Ovary (tissue), 3 donors: Measurements from ENCODE around the gene CYGB.

Experiments used
- CTCF ChIP-seq, 3 donors: fragments of 450-650 bp in 2 of 3; fragments of 200-600 bp in 1 of 3; IDR thresholded peaks; one replicate each; pipeline versions ENCODE4 v1.5.1 to v1.8.0; 2016 to 2022; ENCODE audit warnings: antibody characterized with exemption in 3 of 3, mild to moderate bottlenecking in 1 of 3
- EP300 ChIP-seq: sonication (generic); formaldehyde crosslinking; IDR thresholded peaks from one replicate; pipeline ENCODE4 v1.6.1; 2017; ENCODE audit warnings: antibody characterized with exemption
- POLR2A ChIP-seq: fragments of 450-650 bp; IDR thresholded peaks from one replicate; pipeline ENCODE4 v1.6.1; 2017; ENCODE audit warnings: antibody characterized with exemption, mild to moderate bottlenecking, moderate library complexity
- donor health status: DM: no; HTN: no; CAD: no.

DNA sequence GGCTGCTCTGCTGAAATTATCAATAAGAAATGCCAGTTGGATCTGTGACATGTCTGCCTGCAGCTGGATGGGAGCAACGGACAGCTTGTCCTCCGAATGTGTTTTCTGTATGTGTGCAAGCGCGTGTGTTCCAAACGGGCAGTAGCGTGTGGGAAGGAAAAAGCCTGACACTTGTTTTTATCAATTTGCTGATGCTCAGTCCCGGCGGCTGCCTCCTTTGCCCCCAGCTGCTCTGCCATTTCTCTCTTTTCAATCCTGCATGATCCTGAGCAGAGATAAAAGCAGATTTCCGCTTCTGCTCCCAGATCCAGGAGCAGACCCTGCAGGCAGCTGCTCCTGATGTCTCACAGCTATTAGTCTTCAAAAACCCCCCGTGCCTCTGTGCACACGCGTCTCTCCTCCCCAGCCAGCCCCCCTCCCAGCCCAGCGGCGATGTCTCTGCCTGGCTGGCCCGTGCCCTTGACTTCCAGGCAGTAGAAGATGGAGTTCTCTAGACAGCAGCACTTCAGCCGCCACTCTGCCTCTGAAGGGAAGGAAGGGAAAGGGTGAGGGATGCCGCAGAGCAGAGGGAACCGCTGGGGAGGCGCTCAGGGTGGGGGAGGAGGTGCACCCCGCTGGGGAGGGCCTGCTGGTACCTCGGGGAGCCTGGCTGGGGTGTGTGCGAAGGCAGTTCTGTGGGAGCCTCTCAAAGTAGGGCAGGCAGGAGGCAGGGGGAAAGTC, 6.5 kb upstream of the CYGB start:
- TF ChIP-seq EP300 (no peak), CTCF (IDR thresholded peaks at IDR 0.05) (no peak), POLR2A (no peak)
